GM19467 (cell line): ENCODE data around the gene OSBPL6.
"Not testable (repeated sequence)": the region's sequence is repeated elsewhere in the genome, so short reads cannot be mapped to it uniquely, and the experiment has no call there.

Experiments used
- ATAC-seq: cut with Tn5 transposase; IDR thresholded peaks from one replicate; pipeline ENCODE4 v1.9.1; 2021; ENCODE audit warnings: mild to moderate bottlenecking, moderate library complexity; ENCODE audit not compliant: unreplicated experiment

Gene OSBPL6

DNA sequence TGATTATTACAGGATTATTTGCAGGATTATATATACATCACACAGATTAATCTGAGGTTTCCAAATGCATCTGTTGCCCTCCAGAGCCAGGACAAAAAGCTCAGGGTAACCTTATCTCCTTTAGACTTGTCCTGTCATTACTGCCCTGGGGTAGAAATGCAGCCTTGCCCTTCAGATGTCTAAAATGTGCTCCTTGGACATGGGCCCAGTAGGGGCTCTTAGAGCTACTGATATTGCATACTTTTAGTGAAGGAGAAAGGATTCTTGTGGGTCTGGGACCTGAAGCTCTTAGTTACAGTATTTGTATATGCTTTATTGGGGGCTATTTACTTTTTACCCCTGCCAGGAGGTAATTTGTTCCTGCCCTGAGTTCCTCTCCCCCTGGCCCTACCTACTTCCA, 200.5 kb downstream of the OSBPL6 start:
- no peak for ATAC-seq

DNA sequence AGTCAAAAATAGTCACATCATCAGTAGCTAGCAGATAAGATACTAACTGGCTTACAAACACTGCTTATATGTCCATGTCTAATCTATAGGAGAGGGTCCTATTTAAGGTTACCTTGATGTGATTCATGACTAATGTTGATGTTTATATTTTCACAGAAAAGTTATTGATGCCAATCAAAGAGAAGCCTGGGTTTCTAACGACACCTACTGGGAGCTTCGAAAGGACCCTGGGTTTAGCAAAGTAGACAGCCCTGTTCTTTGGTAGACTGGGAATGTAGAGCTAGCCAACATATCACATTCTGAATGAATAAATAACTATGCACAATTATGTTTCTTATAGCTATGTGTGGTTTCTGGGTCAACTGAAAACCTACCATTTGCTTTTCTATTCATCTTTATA, 201.0 kb downstream of the OSBPL6 start:
- no peak for ATAC-seq

DNA sequence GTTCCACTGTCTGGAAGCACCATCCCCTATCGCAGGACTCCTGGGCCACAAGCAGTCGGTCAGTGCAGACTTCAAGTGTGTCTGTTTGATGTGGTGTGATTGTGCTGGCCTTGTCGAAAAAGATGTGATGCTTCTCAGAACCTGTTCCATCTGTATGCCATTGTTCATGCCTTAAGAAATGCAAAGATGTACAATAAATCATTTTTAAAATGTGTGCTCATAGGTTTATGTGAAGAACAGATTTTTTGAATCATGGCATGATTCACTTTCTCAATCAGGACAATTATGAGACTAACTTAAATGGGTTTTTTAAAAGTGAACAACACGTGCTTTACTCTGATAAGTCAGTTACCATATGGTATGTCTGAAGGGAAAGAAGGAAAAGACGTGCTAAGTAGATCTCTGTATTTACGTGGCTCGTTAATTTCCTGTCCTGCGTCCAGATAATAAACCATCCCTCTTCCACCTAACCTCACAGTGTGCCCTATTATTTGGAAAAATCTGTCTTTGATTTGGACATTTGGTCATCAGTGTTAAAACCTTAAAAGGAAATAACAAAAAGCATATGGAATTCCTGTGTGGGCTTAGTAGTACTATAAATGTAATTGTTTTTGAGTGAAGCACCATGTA, 201.7 kb downstream of the OSBPL6 start:
- no peak for ATAC-seq

DNA sequence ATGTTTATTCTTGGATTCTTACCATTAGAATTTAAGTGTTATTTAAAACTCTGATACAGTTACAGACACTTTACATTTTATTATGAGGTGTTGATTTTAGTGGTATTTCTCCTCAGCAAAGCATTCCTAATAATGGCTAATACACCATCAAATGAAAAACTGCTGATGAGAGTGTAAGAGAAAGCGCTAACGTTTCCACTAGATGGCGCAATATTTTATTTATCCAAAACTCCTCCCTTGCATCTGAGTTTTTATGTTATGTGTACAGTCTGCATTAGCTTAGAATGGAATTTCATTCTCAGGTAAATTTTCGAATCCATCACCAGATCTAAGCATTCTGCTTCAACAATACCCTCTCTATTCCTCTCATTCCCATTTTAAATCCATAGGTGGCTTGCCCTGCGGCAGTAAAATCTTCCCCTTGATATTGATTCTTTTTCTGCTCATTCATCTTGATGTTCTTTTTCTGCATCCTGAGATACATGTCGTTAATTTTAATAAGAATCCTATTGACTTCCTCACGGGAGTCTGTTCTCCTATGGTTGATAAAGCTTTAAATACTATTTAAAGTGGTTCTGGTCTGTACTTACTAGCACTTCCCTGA, 202.8 kb downstream of the OSBPL6 start:
- peak; percentile 60 for ATAC-seq

DNA sequence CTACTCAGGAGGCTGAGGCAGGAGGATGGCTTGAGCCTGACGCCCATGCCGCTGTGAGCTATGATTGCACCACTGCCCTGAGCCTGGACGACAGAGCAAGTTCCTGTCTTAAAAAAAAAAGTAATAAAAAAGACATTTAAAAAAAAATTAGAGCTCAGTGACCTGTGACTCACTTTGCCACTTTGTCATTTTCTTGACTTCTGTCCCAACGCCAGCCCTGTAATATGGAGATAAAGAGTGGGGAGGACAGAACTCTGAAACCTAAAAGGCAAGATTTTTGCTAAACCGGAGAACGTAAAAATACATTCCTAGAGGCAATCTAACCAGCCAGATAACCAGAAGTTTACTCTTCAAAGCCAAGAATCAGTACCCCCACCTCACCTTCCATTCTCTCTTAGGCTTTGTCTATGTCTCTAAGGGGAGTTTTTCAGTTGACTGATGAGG, 207.7 kb downstream of the OSBPL6 start:
- no peak for ATAC-seq

DNA sequence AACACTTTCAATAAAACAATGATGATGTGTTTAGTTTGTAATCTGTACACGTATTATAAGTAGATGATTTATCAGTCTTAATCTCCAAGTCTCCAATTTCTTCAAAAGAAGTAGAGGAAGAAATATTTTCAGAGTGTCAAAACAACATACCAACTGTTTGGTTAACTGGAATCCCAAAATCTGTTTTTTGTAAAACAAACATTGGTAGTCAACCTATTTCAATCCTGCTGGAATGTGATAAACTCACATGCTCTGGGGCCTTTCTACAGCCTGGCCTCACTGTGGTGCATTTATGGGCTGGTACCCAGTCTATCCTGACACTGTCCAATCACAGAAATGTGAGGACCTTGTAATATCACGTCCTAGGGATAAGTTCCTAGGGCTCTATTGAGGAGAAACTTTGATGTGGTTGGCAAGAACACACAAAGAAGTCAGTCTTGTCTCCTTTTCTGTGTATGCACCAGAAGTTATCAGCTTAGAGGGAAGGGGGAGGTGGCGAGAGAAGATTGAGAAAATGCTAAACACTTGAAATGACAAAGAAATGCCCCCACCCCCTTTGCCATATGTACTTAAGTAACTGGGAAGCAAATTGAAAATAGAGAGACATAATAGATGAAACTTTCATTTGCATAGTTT, 209.5 kb downstream of the OSBPL6 start:
- peak; percentile 25 for ATAC-seq

DNA sequence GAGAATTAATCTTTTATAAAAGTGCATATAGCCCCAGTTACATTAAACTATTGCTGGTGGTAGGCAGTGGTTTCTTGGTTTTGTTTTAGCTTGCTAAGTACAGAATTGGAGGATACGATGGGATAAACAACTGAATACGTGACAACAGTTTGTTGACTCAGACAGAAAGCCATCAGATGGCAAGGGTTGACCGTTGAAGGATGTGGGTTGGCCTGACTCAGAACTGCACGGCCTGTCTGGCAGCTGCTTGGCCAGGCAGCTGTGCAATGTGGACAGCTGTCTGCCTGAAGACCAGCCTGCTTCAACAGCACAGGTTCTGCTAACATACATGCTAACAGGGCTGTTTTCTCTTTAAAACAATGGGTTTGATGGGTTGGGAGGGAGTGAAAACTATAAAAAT, 210.1 kb downstream of the OSBPL6 start:
- ATAC-seq = peak; percentile 100

DNA sequence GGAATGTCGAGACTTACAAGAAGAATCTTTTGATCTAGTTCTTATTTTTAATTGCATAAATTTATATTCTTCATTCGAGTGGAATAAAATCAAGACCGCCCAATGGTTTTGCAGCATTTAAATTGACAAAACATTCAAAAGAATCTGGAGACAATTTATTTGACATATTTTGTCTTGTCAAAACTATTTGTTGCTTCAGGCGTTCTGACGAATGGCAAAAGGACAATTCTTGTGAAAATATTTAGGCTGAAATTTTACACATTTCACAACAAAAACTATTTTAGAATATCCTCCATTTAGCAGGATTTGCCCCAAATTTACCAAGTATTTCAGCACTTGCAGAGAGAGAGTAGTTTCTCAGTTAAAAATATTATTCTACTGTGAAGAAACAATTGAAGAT, 214.9 kb downstream of the OSBPL6 start:
- ATAC-seq = no peak

DNA sequence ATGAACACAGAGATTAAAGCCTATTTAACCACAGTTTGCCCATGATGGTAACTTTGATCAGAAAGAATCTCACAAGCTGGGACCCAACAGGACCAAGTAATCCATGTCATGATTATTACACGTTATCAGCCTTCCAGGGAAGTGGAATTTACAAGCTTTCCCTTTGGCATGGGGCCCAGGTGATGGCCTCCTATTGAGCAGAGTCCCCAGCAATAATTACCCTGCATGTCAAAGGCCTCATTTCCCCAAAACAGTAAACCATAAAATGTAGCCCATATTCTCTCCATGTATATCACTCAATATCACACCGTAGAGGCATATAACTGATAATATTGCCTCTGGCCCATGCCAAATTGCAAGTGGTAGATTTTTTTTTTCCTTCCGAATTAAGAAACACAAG, 217.7 kb downstream of the OSBPL6 start:
- no peak for ATAC-seq

DNA sequence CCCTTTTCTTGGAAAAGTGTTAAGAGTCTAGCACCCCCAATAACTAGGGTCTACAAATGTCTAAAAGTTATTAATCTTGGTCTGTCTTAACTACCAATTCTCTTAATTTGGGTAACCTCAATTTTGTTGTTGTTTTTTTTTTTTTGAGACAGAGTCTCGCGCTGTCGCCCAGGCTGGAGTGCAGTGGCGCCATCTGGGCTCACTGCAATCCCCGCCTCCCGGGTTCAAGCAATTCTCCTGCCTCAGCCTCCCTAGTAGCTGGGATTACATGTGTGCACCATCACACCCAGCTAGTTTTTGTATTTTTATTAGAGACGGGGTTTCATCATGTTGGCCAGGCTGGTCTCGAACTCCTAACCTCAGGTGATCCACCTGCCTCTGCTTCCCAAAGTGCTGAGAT, 218.1 kb downstream of the OSBPL6 start:
- ATAC-seq = not testable (repeated sequence)

DNA sequence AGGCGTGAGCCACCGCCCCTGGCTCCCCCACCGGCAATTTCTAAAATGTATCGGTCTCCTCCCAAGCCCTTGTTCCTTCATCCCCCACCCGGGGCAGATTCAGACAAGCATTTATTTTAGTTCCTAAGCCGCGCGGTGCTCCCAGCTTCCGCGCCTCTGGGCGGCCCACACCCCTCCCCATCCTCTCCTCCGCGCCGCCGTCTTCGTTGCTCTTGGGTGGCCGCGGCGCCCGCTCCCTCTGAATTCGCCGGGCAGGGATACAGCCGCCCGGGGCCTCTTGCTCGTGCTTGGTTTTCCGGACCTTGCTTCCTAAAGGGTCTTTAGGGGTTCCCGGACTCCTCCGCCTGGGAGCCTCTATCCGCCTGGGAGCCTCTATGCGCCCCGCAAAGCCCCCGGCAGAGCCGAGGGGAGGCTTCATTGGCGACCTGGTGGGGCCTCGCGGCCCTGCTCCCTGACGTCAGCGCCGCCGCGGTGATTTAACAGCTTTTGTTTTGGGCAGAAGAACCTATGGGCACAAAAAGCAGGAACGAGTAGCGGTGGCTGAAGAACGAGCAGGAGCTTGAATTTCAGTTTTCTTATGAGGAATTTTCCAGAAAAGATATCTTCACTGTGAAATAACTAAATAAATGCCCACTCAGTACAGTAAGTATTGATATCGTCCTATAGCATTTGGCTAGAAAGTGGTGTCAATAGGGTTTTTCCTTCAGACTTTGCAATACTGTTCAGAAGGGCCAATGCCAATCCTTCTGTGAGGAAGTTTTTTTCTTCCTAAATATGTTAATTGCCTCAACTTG, 219.4 kb downstream of the OSBPL6 start:
- ATAC-seq = peak; percentile 75

DNA sequence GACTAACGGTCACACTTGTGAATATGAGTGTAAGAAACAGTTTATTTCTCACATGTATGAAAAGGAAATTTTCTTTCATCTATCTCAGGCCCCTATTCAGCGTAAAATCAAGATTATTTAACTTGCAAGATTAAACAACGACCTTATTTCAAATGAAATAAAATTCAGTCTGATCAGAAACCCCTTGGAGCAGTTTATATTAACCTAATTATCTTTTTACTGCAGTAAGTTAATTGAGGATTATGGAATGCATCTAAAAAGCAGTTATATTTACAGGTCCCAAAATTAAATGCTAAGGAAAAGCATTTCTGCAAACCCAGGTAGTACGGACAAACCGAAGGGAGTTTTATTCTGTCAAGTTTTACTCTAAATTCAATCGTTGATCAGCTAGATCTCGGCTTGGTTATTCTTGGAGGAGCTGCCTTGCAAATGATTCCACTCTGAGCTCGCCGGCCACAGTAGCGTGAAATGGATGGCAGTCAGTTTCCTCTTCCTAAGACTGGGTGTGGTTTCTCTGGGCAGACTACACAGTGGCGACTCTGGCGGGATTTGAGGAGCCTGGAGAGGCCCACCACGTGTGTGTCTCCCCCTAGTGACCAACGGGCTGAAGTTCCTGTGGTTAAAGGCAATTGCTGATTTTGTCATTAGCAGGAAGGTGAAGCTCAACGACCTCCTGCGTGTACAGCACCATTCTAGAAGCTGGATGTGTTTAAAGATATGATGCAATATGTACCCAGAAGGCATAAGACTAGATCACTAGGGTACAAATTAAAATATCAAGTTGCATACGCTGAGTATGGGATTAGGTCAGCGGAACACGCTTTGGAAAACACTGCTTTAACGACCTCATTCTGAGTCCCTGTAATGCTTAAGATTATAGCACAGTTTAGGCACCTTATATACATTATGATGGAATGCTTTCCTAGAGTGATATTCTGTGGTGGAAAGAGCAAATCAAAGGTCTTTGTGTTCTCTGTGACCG, 220.2 kb downstream of the OSBPL6 start:
- peak; percentile 85 for ATAC-seq

DNA sequence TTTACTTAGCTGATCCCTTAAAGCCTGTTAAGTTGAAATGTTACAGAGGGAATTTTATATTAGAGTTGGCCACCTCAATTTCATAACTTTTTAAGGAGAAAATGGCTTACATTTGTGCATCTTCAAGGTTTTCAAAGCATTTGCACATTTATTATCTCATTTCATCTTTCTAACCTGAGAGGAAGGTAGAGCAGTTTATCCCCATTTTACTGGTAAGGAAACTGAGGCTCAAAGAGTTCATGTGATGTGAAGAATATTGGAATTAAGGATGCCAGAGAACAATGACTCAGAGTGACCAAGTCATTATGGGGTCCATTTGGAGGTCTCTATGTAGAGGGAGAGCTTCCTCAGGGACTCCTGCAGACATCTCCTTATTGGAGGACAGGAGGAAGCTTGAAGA, 221.7 kb downstream of the OSBPL6 start:
- ATAC-seq = no peak

DNA sequence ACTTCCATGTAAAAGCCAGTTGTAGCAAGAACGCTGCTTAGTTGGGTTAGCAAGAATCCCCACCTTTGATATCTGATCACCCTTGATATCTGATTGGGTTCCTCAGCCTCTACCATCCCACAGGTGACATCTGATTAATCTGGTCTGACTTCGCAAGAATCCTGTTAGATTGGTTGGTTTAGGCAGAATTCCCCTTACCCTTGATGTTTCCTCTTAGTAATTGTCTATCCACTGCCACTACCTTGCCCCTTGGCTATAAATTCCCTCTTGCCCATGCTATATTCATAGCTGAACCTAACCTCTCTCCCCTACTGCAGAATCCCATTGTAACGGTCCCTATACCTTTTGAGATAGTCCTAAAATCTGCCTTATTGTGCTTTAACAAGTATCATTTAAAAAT, 223.6 kb downstream of the OSBPL6 start:
- ATAC-seq = no peak

DNA sequence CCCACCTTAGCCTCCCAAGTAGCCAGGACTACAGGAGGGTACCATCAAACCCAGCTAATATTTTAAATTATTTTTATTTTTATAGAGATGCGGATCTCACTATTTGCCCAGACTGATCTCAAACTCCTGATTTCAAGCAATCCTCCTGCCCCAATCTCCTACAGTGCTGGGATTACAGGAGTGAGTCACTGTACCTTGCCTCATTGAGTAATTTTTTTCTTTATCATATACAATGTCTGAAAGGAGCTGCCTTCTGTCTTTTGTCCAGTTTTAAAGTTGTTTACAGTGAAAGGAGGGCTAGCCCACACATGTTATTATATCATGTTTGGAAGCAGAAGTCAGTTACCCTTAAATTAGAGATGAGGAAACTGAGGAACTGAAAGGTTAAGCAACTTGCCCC, 224.1 kb downstream of the OSBPL6 start:
- no peak for ATAC-seq

DNA sequence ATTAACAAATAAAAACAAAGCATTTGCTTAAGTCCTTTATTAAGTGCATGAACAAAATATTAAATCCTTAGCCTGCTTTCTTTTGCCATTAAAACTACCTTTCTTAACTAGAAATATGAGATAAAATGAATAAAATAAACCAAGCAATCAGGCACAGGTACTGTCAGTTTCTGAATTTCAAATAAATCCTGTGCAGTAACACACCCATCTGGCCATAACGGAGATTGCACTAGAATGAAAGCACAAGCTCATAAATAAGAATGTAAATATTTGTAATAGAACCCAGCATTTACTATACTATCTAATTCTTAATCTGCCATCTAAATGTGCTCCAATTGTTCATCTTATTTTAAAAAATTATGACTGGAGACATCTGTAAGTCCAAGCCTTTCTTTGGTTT, 224.8 kb downstream of the OSBPL6 start:
- ATAC-seq = no peak

DNA sequence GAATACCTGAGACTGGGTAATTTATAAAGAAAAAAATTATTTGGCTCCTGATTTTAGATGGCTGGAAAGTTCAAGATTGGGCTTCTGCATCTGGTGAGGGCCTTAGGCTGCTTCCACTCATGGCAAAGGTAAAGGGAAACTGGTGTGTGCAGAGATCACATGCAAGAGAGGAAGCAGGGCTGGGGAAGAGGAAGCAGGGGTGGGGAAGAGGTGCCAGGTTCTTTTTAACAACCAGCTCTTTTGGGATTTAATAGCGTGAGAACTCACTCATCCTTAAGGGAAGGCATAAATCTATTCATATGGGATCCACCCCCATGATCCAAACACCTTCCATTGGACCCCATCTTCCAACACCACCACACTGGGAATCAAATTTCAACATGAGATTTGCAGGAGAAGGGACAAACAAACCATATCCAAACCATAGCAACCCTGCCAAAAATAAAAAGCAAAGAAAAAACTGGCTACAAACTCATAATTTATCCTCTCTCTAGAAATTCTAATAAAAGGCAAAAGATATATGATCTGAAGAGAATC, 226.2 kb downstream of the OSBPL6 start:
- ATAC-seq = no peak

DNA sequence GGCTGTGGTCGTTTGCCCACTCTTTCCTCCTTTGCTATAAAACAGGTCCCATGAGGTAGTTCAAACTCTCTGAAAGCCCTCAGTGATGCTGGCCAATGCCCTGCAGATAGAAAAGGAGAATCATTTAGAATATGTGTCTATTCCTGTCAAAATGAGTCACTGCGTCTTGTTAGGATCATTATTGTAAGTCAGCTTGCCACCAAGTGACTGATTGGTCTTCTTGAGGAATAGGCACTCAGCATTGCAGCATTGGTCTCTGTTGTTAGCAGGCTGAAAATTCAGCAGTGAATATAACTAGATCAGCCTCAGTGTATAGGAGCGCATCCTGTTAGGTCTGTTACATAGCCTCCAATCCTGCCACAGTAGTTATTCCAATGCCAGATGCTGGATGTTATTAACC, 227.8 kb downstream of the OSBPL6 start:
- no peak for ATAC-seq

DNA sequence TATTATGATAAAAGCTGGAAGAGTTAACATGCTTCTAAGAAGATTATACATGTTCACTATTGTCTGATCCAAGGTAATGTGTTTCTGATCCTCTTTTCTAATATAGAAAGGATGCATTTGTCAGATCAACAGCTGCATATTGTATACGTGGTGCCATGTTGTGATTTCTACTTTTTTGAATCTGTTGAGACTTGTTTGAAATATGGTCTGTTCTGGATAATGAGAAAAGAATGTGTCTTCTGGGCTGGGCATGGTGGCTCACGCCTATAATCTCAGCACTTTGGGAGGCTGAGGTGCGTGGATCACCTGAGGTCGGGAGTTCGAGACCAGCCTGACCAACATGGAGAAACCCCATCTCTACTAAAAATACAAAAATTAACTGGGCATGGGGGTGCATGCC, 229.4 kb downstream of the OSBPL6 start:
- not testable (repeated sequence) for ATAC-seq

DNA sequence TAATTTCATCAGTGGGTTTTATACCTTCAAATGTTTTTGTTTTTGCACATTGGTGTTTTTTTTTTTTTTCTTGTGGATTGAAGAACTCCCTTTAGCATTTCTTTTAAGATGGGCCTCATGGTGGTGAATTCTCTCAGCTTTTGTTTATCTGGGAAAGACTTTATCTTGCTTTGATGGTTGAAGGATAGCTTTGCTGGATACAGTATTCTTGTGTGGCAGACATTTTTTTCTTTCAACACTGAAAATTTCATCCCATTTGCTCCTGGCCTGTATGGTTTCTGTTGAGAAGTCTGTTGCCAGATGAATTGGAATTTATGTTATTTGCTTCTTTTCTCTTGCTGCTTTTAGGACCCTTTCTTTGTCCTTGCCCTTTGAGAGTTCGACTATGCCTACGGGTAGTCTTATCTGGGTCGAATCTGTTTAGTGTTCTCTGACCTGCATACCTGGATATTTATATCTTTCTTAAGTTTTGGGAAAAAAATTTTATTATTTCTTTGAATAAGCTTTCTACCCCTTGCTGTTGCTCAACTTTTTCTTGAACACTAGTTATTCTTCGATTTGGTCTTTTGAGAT, 231.0 kb downstream of the OSBPL6 start:
- no peak for ATAC-seq
